Femur (tissue), 1 donor: ENCODE results near the gene LPP.

ENCODE experiments used
- DNase-seq: peaks from one replicate; pipeline ENCODE4 v3.0.0-alpha.2; 2017

LPP gene

DNA sequence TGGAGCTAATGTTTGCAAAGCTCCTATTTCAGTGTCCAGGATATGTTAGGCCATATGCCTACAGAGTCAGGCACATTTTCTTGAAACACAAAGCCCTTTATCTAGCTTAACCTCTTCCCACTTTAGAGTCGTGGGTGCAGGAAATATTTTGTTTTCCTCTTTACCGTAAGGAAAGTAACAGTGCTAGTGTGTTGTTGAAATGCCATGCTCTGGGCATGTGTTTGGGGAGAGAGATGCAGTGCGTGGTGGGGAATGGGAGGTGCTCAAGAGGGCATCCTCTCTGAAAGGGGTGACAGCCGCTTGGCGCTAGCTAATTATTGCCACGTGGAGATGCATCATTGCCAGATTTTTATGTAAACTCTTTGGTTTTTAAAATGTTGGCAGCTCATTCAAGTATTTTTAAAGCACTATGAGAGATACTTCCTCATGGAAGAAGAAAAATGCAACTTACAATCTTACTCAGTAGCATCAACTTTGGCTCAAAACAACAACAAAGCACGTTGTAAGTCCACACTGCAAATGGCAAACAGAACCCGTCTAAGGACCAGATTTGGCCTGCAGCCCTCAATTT, 152.6 kb downstream of the LPP start:
- no peak for DNase-seq

DNA sequence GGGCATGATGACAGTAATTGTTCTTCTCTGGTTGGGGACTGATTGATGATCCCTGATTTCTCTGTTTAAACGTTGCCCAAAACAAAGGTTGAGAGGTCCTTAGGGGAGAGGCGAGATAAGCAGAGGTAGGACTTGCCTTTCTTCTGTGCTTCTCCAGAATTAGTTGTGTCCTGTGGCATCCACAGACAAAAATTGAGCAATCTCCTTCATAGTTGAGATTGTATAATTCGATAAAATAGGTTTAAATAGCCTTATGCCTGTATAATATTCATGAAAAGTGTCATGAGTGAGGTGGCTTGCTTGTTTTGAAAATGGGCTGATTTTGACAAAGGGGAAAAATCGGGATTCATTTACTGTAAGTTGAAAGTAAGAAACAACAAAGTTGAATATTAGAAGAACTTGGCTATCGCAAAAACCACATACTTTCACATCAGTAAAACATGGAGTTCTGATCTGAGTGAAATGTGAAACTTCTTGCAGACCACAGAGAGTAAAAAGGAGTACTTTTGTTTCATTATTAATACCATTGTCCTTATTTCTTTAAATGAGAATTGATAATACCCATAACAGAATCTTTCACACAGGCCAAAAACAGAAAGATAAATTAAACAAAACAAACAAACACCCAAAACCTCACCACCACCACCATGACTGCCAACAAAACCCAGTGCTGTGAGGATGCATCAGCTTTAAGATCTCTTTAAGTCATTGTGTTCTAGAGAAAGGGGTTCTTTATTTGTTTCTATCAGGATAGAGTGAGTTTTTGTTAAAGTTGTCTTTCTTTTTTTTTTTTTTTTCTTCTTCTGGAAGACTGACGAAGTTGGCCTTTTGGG, 155.7 kb downstream of the LPP start:
- DNase-seq, result no peak

DNA sequence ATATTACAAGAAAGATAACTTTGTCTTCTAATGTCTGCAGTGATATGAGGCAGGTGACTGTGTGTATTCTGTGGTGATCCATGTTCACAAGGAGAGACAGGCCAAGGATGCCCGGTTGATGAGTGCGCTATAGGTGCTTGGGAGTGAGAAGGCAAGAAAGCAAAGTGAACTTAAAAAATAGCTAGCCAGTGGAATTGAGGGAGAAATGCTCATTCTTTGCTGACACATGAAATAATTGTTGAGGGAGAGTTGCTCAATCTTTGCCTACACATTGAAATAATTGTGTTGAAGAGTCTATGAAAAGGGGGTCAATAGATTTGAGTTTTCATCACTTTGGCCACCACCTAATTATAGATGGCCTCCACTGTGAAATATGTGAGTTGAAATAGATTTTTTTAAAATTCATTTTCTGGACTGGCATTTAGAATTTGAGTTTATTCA, 156.3 kb downstream of the LPP start:
- no peak for DNase-seq

DNA sequence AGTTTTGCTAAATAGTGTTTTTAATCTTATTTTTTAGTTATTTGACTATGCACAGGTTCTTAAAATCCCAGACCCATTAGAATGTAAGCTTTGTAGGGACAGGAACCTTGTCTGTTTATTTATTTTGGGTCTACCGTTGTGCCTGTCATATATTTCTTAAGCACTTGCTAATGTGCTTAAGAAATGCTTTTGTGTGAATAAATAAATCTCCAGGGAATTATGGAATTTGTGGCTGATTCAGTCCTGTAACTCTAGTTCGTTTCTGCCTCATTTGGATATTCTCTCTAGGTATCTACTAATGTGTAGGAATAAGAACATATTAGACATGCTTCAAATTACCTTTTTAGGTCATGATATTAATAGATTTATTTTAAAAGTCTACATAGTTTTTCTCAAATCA, 161.6 kb downstream of the LPP start:
- no peak for DNase-seq

DNA sequence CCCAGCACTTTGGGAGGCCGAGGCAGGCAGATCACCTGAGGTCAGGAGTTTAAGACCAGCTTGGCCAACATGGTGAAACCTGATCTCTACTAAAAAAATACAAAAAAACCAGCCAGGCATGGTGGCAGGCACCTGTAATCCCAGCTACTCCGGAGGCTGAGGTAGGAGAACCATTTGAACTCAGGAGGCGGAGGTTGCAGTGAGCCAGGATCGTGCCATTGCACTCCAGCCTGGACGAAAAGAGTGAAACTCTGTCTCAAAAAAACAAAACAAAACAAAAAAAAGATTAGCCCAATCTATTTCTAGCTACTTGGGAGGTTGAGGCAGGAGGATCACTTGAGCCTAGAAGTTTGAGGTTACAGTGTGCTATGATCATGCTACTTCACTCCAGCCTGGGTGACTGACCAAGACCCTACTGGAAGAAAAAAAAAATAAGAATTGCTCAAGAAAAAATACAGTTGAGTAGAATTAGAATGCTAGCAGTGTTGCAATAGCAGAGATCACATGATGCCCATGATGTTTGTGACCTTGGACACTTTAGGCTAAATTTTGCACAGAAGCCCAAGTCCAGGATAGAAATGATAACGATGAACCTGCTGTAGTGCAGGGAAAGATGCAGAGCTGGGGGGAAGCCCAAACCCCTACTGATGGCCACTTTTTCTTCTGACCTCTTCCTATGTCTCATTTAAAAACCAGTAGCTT, 162.2 kb downstream of the LPP start:
- DNase-seq, result no peak

DNA sequence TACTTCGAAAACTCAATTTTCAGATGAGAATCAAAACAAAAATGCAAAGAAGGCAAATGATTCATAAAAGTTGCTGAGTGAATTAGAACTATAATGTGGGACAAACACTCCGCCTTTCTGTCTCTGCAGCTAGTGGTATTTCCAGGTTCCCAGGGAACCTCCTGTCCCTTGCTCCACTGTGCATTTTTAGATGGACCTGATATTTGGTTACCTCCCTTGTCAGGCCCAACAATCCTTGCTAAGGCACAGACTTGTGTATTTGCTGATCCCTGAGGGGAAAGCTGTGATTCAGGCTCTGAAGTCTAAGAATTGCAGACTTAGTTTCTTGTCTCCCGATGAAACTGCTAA, 162.7 kb downstream of the LPP start:
- DNase-seq, result no peak

DNA sequence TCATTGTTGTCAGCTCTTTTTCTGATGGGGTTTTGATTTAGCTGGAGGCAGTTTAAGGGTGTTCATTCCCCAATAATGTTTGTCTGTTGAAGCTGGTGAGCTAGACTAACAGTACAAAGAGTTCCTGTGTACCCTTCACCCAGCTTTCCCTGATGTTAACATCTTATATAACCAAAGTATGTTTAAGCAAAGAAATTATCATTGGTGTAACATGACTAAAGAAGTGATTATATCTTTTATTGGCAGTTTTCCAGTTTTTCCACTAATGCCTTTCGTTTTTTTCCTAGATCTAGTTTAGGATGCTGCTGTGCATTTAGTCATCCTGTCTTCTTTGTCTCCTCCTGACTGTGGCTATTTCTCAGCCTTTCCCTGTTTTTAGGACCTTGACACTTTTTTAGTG, 165.6 kb downstream of the LPP start:
- DNase-seq, result no peak

DNA sequence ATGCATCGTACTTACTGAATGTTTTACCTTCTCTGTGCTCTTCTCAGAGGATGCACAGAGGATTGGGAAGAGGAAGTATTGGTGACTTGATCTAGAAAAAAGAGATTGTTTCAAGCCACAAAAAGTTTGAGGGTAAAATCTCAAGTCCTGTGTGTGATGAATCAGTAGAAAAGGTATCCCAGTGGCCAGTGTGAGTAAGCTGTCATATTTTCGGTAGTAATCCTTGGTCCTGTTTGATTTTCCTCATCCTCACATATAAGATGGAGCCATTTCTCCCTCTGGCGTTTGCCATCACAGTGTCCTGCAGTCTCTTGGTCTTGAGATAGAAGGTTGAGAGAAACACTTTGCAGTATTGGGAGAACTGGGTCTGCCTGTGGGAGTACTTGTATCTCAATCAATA, 166.8 kb downstream of the LPP start:
- DNase-seq, result no peak

DNA sequence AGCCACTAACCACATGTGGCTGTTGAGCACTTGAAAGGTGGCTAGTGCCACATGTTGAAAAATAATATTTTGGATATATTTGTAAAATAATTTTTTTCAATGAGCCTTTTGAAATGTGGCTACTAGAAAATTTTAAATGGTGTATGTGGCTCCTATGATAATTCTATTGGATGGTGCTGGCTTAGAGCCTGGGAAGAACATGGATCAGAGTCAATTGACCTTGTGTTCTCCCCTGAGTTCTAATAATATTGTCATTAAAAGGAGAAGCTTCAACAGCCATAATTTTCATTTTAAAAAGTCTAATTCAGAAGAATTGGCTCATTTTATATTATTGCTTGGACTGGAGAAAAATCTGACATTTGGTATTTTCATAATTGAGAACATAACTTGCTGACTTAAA, 167.3 kb downstream of the LPP start:
- no peak for DNase-seq

DNA sequence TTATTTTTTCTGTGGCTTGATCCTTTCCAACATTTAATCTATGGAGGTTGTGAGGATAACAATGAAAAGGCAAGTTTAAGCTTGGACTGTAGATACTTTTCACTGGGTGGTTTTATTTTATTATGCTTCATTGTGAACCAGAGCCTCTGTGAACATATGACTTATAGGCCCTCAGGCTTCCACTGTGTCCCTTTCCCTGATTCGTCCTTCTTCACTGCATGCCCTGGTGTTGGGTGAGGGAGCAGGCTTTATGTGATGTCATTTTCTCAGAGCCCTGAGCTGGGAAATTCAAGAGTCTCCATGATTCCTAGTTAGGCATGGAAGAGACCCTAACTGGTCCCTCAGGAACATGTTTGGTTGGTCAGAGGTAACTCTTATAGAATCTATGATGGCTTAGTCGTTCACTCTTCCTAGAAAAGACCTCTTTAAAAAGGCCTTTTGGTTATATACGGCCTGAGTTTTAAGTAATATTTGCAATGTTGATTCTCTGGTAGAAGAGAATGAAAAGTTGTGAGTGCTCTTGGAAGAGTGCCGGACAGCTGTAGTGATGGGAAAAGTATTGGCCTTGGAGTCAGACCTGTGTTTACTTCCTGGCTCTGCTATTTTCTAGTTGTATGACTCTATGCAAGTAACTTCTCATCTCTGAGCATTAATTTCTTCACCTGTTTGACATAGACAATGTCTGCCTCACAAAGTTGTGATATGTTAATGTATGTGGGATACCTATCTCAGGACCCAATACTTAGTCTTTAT, 168.4 kb downstream of the LPP start:
- DNase-seq, result no peak

DNA sequence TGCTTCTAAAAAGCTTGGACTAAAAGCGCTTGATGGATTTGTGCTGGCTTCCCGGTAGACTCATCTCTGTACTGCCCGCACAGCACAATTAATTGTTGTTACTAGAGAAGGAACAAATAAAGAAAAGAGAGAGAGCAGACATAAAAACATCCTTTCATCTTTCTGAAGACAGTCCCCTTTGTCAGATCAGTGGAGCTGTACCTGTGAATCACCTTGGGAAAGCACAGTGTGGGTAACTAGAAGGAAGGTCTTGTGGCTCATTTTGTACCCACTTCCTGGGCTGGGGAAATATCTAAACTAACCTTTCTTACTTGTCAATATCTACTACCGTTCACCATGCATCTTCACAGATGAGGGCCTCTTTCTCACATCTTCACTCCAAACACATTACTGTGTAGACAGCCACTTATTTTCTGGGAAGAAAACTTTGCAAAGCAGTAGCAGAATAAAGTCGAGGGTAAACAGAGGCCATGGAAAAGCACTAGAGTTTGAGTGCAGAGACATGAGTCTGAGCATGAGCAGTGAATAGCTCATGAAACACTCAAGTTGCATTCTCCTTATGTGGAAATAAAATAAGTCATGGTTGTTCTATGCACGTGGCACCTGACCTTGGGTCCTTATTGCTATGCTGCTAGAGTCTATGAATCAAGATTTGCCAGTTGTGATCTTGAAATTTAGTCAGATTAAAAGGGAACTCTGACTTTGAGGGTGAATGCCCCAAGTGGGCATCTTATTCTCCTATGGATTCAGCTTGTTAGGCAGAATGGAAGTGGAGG, 169.3 kb downstream of the LPP start:
- DNase-seq, result no peak

DNA sequence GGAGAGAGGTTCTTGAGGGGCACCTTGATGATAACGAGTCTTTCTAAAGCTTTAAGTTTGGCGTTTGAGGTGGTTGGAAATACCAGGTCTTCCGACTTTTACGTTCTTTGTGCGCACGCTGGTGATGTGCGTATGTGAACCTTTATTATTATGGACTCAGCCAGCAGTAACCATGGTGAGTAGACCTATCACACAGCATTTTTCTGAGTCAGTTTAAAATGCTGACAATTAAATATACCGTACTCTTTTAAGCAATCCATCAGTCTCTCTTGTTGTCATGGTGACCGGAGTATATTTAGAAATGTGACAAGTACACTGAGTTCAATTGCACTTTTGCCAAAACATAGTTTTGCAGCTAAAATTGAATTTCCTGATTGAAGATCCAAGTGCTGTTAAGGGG, 172.2 kb downstream of the LPP start:
- no peak for DNase-seq

DNA sequence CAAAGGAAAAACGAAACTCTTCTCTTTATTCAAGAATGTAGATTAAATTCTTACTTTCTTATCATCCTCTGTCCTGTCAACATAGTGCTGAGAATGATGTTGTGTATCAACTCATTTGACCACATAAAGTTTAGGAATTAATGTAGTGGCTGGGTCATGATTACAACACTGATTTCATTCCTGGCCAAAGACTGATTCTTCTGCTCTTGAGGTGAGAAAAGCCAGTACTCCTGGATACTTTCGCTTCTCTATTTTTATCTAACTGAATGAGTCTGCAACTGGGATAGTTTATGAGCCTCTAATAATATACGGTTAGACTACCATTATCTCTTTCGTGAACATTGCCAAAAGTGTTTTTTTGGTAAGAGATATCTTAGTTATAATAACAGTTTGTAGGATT, 173.0 kb downstream of the LPP start:
- no peak for DNase-seq

DNA sequence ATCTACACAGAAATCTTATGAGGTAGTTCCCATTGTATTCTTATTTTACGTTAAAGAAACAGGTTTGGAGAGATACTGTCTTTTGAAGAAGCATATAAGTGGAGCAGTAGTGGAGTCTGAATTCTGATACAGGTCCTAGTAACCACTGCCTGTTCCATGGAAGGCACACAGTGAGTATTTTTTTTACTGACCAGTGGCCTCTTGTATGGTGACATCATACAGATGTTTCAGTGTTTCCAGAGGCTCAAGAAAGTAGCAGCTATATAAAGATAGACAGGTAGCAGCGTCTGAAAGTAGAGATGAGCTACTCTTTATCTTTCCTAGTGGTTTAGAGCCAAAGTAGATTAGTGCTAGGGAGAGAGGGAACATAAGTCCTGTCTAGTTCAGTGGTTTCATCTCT, 173.5 kb downstream of the LPP start:
- DNase-seq, result no peak

DNA sequence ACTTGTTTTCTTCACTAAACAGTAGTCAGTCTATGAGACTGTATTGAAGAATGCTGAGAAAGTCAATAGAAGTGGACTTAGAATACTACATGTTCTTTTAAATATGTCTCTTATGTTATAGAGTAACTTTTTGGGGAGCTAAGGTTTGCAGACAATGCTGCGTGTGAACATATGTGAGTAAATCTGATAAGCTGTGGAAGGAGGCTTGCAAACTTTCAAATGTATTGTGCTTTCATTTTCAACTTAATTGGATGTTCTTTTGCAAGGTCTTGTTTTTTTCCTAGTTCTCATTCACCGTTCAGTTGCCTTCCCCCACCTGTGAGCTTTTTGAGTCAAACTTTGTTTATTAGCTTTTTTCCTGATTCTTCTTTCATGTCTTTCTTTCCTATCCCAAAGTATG, 176.2 kb downstream of the LPP start:
- no peak for DNase-seq

DNA sequence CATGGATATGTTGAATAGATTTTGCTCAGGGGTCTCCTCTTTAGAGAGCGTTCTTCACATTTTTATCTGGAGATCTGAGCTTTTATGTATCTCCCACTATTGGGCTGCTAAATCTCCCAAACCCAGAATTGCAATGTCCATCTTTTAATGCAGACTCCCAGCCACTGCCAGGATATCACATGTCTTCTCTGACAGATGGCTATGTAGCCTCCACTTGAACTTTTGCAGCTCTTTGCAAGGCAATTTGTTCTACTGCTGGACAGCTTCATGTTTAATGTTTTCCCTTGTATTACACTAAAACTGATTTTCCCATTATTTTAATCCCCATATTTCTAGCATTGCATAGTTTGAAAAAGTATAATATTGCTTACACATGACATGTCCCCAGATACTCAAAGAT, 177.2 kb downstream of the LPP start:
- no peak for DNase-seq

DNA sequence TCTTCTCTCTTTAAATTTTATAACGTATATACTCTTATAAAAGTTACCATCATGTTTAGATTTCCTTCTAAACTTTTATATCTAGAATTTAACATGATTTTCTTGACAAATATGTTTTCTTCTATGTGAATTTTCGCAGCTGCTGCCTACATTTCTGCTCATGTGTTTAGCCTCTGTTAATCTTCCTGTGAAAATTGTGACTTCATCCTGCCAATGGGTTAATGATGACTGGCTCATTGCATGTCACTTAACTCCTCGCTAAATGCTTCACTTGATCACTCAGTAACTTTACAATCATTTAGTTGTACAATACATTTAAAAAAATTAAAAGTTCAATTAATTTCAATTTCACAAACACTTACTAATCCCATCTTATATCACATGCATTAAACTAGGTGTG, 178.1 kb downstream of the LPP start:
- no peak for DNase-seq

DNA sequence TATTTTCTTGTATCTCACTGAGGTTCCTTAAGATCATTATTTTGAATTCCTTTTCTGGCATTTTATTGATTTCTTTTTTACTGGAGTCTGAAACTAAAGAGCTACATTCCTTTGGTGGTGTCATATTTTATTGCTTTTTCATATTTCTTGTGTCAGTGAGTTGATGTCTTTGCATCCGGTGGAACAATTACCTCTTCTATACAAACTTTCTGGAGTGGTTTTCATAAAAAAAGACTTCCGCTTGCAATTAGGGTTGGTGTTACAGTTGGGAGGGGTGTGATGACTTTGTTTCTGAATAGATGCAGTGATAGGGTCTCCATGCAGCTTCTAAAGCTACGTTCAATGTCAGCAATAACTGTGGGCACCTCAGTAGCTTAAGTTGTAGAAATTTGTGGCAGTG, 181.7 kb downstream of the LPP start:
- no peak for DNase-seq

DNA sequence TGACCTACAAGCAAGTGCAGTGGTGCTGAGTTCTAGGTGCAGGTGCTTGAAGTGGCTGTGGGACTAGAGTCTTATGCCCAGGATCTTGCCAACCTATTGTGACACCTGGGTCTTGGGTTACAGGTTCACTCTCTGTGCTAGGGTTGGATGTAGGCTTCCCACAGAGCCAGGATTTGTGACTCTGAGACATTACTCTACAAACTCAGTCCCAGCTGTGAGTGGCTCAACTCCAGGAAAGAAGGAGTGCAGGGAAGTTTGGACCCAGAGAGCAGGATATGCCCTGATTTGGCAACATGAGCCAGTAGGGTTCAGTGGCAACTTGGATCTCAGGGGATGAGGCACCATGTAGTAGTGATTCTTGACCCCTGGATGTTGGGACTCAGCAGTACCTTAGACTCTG, 182.2 kb downstream of the LPP start:
- DNase-seq, result no peak

DNA sequence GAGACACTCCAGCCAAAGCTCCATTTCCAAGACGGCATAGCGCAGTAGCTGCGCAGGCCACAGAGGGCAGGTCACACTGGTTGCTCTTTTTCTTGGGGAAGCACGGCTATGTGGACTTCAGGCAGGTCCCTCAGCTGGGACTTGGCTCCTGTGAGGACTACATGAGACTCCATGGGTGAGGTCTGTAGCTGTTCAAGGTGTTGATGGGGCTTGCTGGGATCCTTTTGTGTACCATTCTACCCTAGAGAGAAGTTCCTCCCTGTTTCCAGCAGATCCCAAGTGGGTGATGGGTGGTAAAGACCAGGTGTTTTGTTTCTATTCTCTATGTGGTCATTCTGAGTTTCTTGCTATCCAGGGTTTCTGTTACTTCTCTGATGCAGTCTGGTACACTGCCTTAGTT, 183.3 kb downstream of the LPP start:
- DNase-seq, result no peak

DNA sequence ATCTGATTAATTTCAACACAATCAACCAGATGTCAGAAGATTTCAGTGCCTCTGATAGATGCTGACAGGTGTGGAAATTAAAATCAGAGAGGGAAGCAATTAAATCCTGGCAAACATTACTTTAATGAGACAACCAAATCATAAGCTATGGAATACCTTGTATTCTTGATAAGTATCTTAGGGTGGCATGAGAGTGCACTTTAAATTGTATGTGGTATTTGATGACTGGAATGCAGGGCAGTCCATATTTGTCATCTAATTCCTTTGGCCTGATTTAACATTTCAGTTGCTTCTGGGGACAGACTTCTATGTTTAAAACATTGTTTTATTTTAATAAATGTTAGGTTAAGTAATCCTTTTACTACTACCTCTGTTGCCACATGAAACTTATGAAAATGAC, 184.1 kb downstream of the LPP start:
- DNase-seq, result no peak

DNA sequence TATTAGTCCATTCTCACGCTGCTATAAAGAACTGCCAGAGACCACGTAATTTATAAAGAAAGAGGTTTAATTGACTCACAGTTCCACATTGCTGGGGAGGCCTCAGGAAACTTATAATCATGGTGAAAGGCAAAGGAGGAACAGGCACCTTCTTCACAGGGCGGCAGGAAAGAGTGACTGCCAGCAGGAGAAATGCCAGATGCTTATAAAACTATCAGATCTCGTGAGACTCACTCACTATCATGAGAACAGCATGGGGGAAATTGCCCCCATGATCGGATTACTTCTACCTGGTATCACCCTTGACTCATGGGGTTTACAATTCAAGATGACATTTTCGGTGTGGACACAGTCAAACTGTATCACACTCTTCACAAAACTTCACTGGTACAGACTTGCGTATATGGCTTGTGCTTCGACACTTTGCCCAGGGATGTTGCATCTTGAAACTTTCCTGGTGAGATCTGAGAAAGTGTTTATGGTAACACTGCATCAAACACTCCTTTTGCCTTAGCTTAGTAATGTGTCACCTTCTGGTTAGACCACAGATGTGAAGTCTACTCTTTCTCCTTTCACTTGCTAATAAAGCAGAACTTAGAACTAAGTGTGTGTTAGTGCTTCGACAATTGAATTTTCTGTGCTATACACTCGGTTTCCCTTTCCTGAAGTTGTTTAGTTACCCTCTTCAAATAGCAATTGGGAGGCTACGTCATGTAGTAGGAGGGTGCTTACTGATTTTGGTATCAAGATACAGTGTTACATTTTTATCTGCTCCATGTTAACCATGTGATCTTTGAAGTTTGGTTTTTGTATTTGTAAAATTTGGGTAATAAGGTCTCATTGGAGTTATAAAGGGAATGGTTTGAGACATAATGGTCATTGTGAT, 185.7 kb downstream of the LPP start:
- DNase-seq, result no peak
